Measurements from ENCODE around the gene UQCC3. TPM values are rescaled to one million over a fixed set of nuclear protein-coding genes. Genes with fewer than 3 reads are reported as not detected.

UQCC3 gene
- total RNA-seq (2021; ENCODE audit: unreplicated experiment): 17.9 TPM
- 25.9 and 26.5 TPM in 2 replicates for polyA plus RNA-seq (2012)
- Bru-seq, nascent RNA: percentile 68 among the genes with signal in this experiment
- percentile 64 among the genes with signal in this experiment for BruChase-seq, experiment 1, labeled RNA remaining after a 6-hour chase
- percentile 66 among the genes with signal in this experiment for BruChase-seq, experiment 2, labeled RNA remaining after a 2-hour chase
- long read RNA-seq, transcript UQCC3-201 (2 exons, 1,947 nt): major isoform, 39 of 60 reads
- long read RNA-seq, partial matches to known transcripts: 0 of 60 reads
- long read RNA-seq, other reads (novel, unspliced or antisense): 21 of 60 reads

- DNase-seq (ENCODE audit: low read depth, low spot score) (peak; percentile 79), ATAC-seq (peak; percentile 62)
- H3K4me2 ChIP-seq (ENCODE audit: low read length): peak within 1 kb of the TSS; percentile 95
- H3K4me1 ChIP-seq (ENCODE audit: control insufficient read depth in 1 of 2, insufficient read depth in 2 of 2, low read length in 2 of 2): peaks cover 35 to 59% of the 10 kb centered on the region in 2 experiments
- peaks cover 76% of the 10 kb centered on the region for H3K79me2 ChIP-seq (ENCODE audit: insufficient read depth, low read length)
- no peaks in the 10 kb centered on the region for H3K9me3 ChIP-seq (ENCODE audit: control insufficient read depth in 1 of 2, insufficient read depth in 1 of 2, low read depth in 1 of 2, low read length in 2 of 2)
- TSS peak; percentile 22 for BruUV-seq (replicated peaks)
- peaks cover 6 to 7% of the 10 kb centered on the region in 2 experiments; a peak in 2 of 4 replicates for H3K36me3 ChIP-seq (ENCODE audit: control insufficient read depth in 1 of 2, insufficient read depth in 2 of 2, low read length in 2 of 2)
- ChIA-PET CTCF (interaction anchor here (1.4 to 2.9 kb wide), 2 partner anchors 9 to 70 kb away, joined by 3 to 16 read pairs; partner anchors contain the start of gene MTA2), POLR2A (interaction anchor here (0.8 to 4.3 kb wide), 20 partner anchors 9 to 277 kb away, joined by 3 to 22 read pairs (median 4); partner anchors contain the start of genes AHNAK, EEF1G, HNRNPUL2 and INTS5), RAD21 (ENCODE audit: low non-redundant PET in 1 of 2, low total read pairs in 2 of 2, uncharacterized antibody in 2 of 2, unreplicated experiment in 2 of 2) (no interaction called here)
- TF ChIP-seq ATF3 (IDR thresholded peaks at IDR 0.05) (no peak), SIN3A (IDR thresholded peaks at IDR 0.05; ENCODE audit: low read depth) (no peak), ELF1 (IDR thresholded peaks at IDR 0.05; ENCODE audit: borderline replicate concordance, low read depth) (no peak), POLR2AphosphoS5 (IDR thresholded peaks at IDR 0.05; ENCODE audit: low read depth, low read length) (peak; percentile 92), TCF7L2 (IDR thresholded peaks at IDR 0.05; ENCODE audit: borderline replicate concordance, extremely low read depth, insufficient read depth, insufficient read length) (peak; percentile 51), ZFX (IDR thresholded peaks at IDR 0.05) (peak; percentile 49; the same call in 1 of the 2 replicates), EZH2phosphoT487 (IDR thresholded peaks at IDR 0.05; ENCODE audit: borderline replicate concordance) (no peak), SRF (IDR thresholded peaks at IDR 0.05; ENCODE audit: low read depth) (no peak), ZBTB33 (IDR thresholded peaks at IDR 0.05; ENCODE audit: extremely low read depth, insufficient replicate concordance, low read length) (peak; percentile 23), FOSL1 (IDR thresholded peaks at IDR 0.05; ENCODE audit: low read depth) (no peak), MAX (IDR thresholded peaks at IDR 0.05) (no peak), YY1 (IDR thresholded peaks at IDR 0.05; ENCODE audit: extremely low read depth, insufficient replicate concordance, low read depth, low read length) (peak; percentile 84), POLR2A (IDR thresholded peaks at IDR 0.05; ENCODE audit: borderline replicate concordance, extremely low read depth, insufficient read depth, insufficient read length) (peak; percentile 63), REST (IDR thresholded peaks at IDR 0.05; ENCODE audit: low read depth) (no peak)
- no peaks in the 10 kb centered on the region for H4K20me1 ChIP-seq (ENCODE audit: insufficient read depth)
- H2AFZ ChIP-seq (ENCODE audit: low read depth, low read length, poor library complexity, severe bottlenecking): peak within 1 kb of the TSS; percentile 1
- H3K27ac ChIP-seq (ENCODE audit: low read depth, low read length): peak within 1 kb of the TSS; percentile 98
- H3K9me2 ChIP-seq (ENCODE audit: insufficient read depth): no peaks in the 10 kb centered on the region
- peak within 1 kb of the TSS; percentile 96 to 97 for H3K4me3 ChIP-seq (replicated peaks in 1 of 2; ENCODE audit: low read depth in 1 of 2, low read length in 2 of 2)
- H3K27me3 ChIP-seq (ENCODE audit: insufficient read depth, low read length): no peaks in the 10 kb centered on the region
- peak within 1 kb of the TSS; percentile 100 for H3K9ac ChIP-seq (ENCODE audit: low read length)
- intact Hi-C loops (cut with micrococcal nuclease): loop anchor here (5.0 to 10.0 kb wide), 3 partner anchors 79 to 116 kb away; partner anchors contain the start of genes POLR2G, TMEM179B and TUT1
Measured at GRCh38 chr11:62671608-62672389, at the start of gene UQCC3, which contains the start of gene LBHD1. Gene UQCC3, plus strand, starts transcription at chr11:62671673. Its CDS starts 73 bp downstream, at chr11:62671746. Gene LBHD1, minus strand, starts transcription at chr11:62672267. Its CDS starts 2,236 bp downstream, at chr11:62670031.

Data from HCT116 (cell line).